Measurements from ENCODE around the gene IL3RA.

The IL3RA gene

DNA sequence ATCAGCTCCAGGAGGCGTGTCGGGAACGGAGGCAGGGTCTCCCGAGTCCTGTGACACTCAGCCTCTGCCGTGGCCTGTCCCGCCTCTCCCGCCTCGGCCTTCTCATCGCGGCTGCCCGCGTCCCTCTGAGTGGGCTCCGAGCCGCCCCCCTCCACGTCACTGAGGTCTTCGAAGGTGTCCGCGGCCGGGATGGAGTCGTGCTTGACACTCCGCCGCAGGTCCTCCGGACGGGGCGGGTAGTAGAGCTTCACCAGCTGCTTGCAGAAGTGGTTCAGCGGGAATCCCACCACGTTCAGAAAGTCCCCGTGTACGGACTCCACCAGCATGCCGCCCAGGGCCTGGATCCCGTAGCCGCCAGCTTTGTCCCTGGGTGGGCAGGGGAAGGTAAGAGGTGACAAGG is 91.2 kb downstream of the IL3RA start:
- no peak for DNase-seq

DNA sequence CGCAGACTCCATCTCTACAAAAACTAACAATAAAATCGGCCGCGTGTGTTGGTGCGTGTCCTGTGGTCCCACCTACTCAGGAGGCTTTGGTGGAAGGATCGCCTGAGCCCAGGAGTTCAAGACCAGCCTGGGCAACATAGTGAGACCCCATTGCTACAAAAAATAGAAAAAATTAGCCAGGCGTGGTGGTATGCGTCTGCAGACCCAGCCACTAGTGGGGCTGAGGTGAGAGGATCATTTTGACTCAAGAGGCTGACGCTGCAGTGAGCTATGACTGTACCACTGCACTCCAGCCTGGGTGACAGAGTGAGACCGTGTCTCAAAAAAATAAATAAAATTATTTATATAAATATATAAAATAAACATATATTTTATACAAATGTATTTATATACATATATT is 93.9 kb downstream of the IL3RA start:
- DNase-seq, result no peak
